Natural killer cell (primary cell): ENCODE data around the gene ANKFY1. TPM values are rescaled to one million over a fixed set of nuclear protein-coding genes. Genes with fewer than 3 reads are reported as not detected.
A peak's percentile ranks its signal among the peaks of the same experiment; 100 is the strongest.

ENCODE experiments used
- ATAC-seq, 3 donors: fragments of 150-1000 bp in 2 of 3; fragments of 200-7000 bp in 1 of 3; cut with Tn5 transposase; 1 replicate in 1 of 3; 2 replicates in 2 of 3; pipeline ENCODE4 v1.10.0; 2021; ENCODE audit warnings: mild to moderate bottlenecking in 2 of 3, moderate library complexity in 2 of 3
- DNase-seq, 2 donors: peaks; one replicate each; pipeline versions ENCODE4 v3.0.0 to v3.0.0-alpha.2; 2013 to 2021; ENCODE audit warnings: mixed read lengths in 1 of 2
- H3K27ac ChIP-seq: one replicate; pipeline ENCODE4 v1.5.1; 2013; ENCODE audit warnings: mild to moderate bottlenecking, low read length
- H3K27me3 ChIP-seq: one replicate; pipeline ENCODE4 v1.6.1; 2013; ENCODE audit warnings: low read length; ENCODE audit not compliant: control insufficient read depth, insufficient read depth
- H3K36me3 ChIP-seq: one replicate; pipeline ENCODE4 v1.6.1; 2013; ENCODE audit warnings: low read length; ENCODE audit not compliant: control insufficient read depth, insufficient read depth
- H3K4me1 ChIP-seq: one replicate; pipeline ENCODE4 v1.6.1; 2013; ENCODE audit warnings: low read length; ENCODE audit not compliant: control insufficient read depth, insufficient read depth
- H3K4me3 ChIP-seq: one replicate; pipeline ENCODE4 v1.5.1; 2013; ENCODE audit warnings: low read length
- H3K9me3 ChIP-seq: one replicate; pipeline ENCODE4 v1.6.1; 2013; ENCODE audit warnings: low read length; ENCODE audit not compliant: control insufficient read depth, insufficient read depth
- H3K27ac Mint-ChIP-seq, 2 donors: one replicate each; pipeline ENCODE4 v1.8.0; 2022; ENCODE audit warnings: mild to moderate bottlenecking in 2 of 2, mixed read lengths in 2 of 2, moderate library complexity in 1 of 2
- H3K27me3 Mint-ChIP-seq, 2 donors: one replicate each; pipeline ENCODE4 v1.8.0; 2022; ENCODE audit warnings: low read depth in 2 of 2, mixed read lengths in 2 of 2
- H3K36me3 Mint-ChIP-seq: one replicate; pipeline ENCODE4 v1.8.0; 2022; ENCODE audit warnings: mixed read lengths
- H3K4me1 Mint-ChIP-seq, 2 donors: one replicate each; pipeline ENCODE4 v1.8.0; 2022; ENCODE audit warnings: mixed read lengths in 2 of 2
- H3K4me3 Mint-ChIP-seq: one replicate; pipeline ENCODE4 v1.8.0; 2022; ENCODE audit warnings: mild to moderate bottlenecking, moderate library complexity, mixed read lengths
- H3K9me3 Mint-ChIP-seq, 2 donors: one replicate each; pipeline ENCODE4 v1.8.0; 2022; ENCODE audit warnings: mixed read lengths in 2 of 2
- CTCF ChIP-seq: fragments of 200-600 bp; IDR thresholded peaks from one replicate; pipeline ENCODE4 v1.8.0; 2022; ENCODE audit warnings: antibody characterized with exemption
- WGBS: methylation state at CpG from one replicate; pipeline ENCODE4 v1.1.7; 2013; ENCODE audit warnings: missing lambda C conversion rate; ENCODE audit not compliant: insufficient coverage; 5-methylcytosine and 5-hydroxymethylcytosine counted together
- intact Hi-C: fragments of 100-400 bp; cut with micrococcal nuclease; formaldehyde crosslinking; loops from one replicate; pipeline ENCODE4 v1.14.2; 2022
- total RNA-seq, 4 donors: library from RNA; stranded (reverse); fragments of 120-200 nt in 1 of 4; gene quantifications; one replicate each; pipeline versions ENCODE4 v1.2.3 to v1.2.4, GENCODE V29; 2013 to 2022

The ANKFY1 gene
- total RNA-seq, 3 donors from 2014 or later (not counting 1 experiment from before 2014, with no cell fraction given) = 58.4 to 72.4 (median 68.8) TPM

DNA sequence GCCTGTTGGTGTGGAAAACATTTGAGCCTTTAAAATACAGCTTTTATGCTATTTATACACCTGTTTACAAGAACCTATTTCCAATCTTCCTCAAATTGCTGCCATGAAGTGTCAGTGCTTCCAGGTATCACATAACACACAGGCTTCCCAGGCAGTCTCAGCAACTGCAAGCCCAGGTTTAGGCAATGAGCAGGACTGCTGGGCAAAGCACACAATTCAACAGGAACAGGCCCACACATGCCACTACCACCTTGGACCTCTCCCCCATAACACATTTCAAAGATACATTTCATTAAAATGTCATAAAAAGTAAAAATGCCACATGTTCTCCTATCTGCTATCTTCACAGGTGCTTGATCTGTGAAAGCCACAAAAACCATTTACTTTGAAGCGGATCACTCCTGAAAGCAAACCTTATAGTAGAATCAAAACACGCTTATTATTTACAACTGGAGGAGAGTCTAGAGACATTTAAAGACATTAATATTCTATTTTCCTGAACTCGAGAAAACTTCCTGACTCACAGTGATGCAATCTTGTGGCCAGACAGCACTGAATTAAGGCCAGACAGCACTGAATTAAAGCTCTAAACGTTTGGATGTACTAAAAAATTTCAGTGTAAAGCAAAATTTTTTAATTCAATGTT, 31.5 kb downstream of the ANKFY1 start:
- Mint-ChIP-seq H3K36me3 (peaks cover 21% of the 10 kb centered on the region), H3K27ac (peak overlapping the region; percentile 34 to 42), H3K27me3 (no peaks in the 10 kb centered on the region), H3K4me1 (peaks cover 14 to 17% of the 10 kb centered on the region in 2 donors), H3K4me3 (no peak overlapping the region), H3K9me3 (no peaks in the 10 kb centered on the region)
- no peak overlapping the region for H3K27ac ChIP-seq
- peaks cover 49% of the 10 kb centered on the region for H3K36me3 ChIP-seq
- no peaks in the 10 kb centered on the region for H3K9me3 ChIP-seq
- no peak for TF ChIP-seq CTCF
- H3K4me1 ChIP-seq = peaks cover 5% of the 10 kb centered on the region
- DNase-seq (peak in 1 of 2 donors; percentile 33), ATAC-seq (no peak)
- no peaks in the 10 kb centered on the region for H3K27me3 ChIP-seq
- 36% methylated on average over 3 of the region's 4 CpGs for WGBS
- no peak overlapping the region for H3K4me3 ChIP-seq
- intact Hi-C loops = no loop called here

DNA sequence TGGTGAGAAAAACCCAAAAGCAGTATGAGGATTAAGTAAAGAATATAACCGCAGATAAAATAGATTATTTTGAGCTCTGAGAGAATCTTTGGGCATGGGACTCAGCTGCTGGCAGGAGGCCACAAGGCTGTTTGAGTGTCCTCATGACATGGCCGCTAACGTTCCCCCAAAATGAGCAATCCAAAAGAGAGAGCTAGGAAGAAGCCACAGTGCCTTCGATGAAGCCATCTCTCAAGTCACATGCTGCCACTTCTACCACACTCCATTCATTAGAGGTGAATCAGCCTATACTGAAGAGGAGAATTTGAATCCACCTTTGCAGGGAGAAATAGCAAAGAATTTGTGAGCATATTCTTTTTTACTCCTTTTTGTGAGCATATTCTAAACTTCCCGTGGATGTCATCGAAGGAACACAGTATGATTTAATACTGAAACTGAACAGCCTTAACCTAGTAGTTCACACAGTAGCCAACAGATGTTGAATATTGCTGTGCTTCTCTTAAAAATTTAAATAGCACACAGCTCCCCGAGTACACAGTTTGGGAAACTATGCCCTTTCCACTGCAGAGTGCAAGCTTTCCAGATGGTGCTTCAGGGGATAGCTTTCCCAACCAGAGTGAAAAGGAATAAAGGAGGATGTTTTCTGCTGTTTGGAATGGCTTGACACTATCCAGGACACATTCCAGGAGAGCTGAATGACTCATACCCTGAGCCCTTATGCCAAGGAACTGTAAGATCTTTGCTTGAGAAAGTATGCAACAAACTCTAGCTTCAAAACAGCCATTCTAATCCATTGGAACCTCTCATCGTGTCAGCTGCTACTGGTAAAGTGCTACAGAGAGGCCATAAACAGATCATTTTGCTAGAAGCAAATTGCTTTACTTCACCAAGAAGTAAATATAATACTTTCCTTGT, 33.9 kb downstream of the ANKFY1 start:
- peaks cover 14% of the 10 kb centered on the region for H3K36me3 Mint-ChIP-seq
- 96% methylated on average over 8 of the region's 8 CpGs for WGBS
- peaks cover 14 to 17% of the 10 kb centered on the region in 2 donors for H3K4me1 Mint-ChIP-seq
- H3K27ac ChIP-seq = no peak overlapping the region
- intact Hi-C loops = no loop called here
- H3K9me3 Mint-ChIP-seq = no peaks in the 10 kb centered on the region
- no peaks in the 10 kb centered on the region for H3K27me3 ChIP-seq
- no peak for TF ChIP-seq CTCF
- H3K9me3 ChIP-seq = no peaks in the 10 kb centered on the region
- no peak for DNase-seq
- no peak overlapping the region for H3K4me3 ChIP-seq
- H3K4me3 Mint-ChIP-seq = no peak overlapping the region
- H3K27ac Mint-ChIP-seq = no peak overlapping the region
- no peaks in the 10 kb centered on the region for H3K27me3 Mint-ChIP-seq
- peaks cover 42% of the 10 kb centered on the region for H3K36me3 ChIP-seq
- no peak for ATAC-seq
- H3K4me1 ChIP-seq = peaks cover 5% of the 10 kb centered on the region

- H3K36me3 ChIP-seq = peaks cover 14% of the 10 kb centered on the region
- H3K27ac ChIP-seq = no peak overlapping the region
- H3K4me1 ChIP-seq = no peaks in the 10 kb centered on the region
- WGBS = 95% methylated on average over 46 of the region's 47 CpGs
- ATAC-seq (no peak), DNase-seq (no peak)
- H3K27ac Mint-ChIP-seq = no peak overlapping the region
- no peaks in the 10 kb centered on the region for H3K36me3 Mint-ChIP-seq
- H3K9me3 Mint-ChIP-seq = no peaks in the 10 kb centered on the region
- H3K27me3 ChIP-seq = no peaks in the 10 kb centered on the region
- no peak for TF ChIP-seq CTCF
- H3K4me3 ChIP-seq = no peak overlapping the region
- intact Hi-C loops = no loop called here
- H3K4me1 Mint-ChIP-seq = no peaks in the 10 kb centered on the region
- H3K27me3 Mint-ChIP-seq = no peaks in the 10 kb centered on the region
- H3K4me3 Mint-ChIP-seq = no peak overlapping the region
- H3K9me3 ChIP-seq = no peaks in the 10 kb centered on the region
Measured at GRCh38 chr17:4221899-4222659, 41.7 kb downstream of the ANKFY1 start.
